Cardiac muscle cell (in vitro differentiated cells and primary cell): ENCODE results near the gene SRSF2. TPM values are rescaled to one million over a fixed set of nuclear protein-coding genes. Genes with fewer than 3 reads are reported as not detected.

Source experiments
- DNase-seq, 2 donors: peaks; one replicate each; pipeline versions ENCODE4 v3.0.0 to v3.0.0-alpha.2; 2010 to 2017; ENCODE audit warnings: low read depth in 1 of 2, low spot score in 1 of 2
- H3K27ac ChIP-seq: fragments of 200-600 bp; sonication (generic); 2 replicates; pipeline ENCODE4 v1.5.1; 2016
- H3K27me3 ChIP-seq: fragments of 200-600 bp; sonication (generic); 2 replicates; pipeline ENCODE4 v1.6.0; 2016; ENCODE audit warnings: control low read depth
- H3K36me3 ChIP-seq: fragments of 200-600 bp; sonication (generic); 2 replicates; pipeline ENCODE4 v1.5.1; 2016; ENCODE audit warnings: control low read depth
- H3K4me1 ChIP-seq: fragments of 200-600 bp; sonication (generic); 2 replicates; pipeline ENCODE4 v1.8.1; 2017; ENCODE audit warnings: low read depth, mild to moderate bottlenecking, mixed run types
- H3K4me3 ChIP-seq: fragments of 200-600 bp; sonication (generic); 2 replicates; pipeline ENCODE4 v1.5.1; 2016; ENCODE audit warnings: mild to moderate bottlenecking
- H3K9me3 ChIP-seq: fragments of 200-600 bp; sonication (generic); 2 replicates; pipeline ENCODE4 v1.5.1; 2017; ENCODE audit warnings: low read depth, mild to moderate bottlenecking, control low read depth
- CTCF ChIP-seq: IDR thresholded peaks from 2 replicates; pipeline ENCODE4 v1.5.1; 2012; ENCODE audit warnings: low read depth, mild to moderate bottlenecking, low read length
- polyA plus RNA-seq: library from polyadenylated mRNA; unstranded; fragments of >200 nt; fragmentation: Nextera tagmentation; extraction: Ambion mirVana; gene quantifications from 2 replicates; pipeline ENCODE4 v1.2.1, GENCODE V29; 2016
- total RNA-seq: library from RNA; depleted of rRNA; stranded (reverse); fragments of >200 nt; gene quantifications from 2 replicates; pipeline ENCODE4 v1.2.3, GENCODE V29; 2016

The SRSF2 gene
- total and polyA plus RNA-seq, 2 experiments from 2014 or later = 265 to 398 TPM

GRCh38 chr17:76685366-76685765 lies 51.8 kb downstream of the SRSF2 start:
- no peak overlapping the region for H3K27ac ChIP-seq
- peaks cover 25% of the 10 kb centered on the region for H3K4me1 ChIP-seq
- H3K4me3 ChIP-seq = no peak overlapping the region
- no peaks in the 10 kb centered on the region for H3K9me3 ChIP-seq
- no peak for DNase-seq
- no peaks in the 10 kb centered on the region for H3K27me3 ChIP-seq
- TF ChIP-seq CTCF = no peak
- H3K36me3 ChIP-seq = no peaks in the 10 kb centered on the region

- H3K36me3 ChIP-seq = no peaks in the 10 kb centered on the region
- no peak overlapping the region for H3K4me3 ChIP-seq
- H3K27me3 ChIP-seq = no peaks in the 10 kb centered on the region
- H3K4me1 ChIP-seq = peaks cover 22% of the 10 kb centered on the region
- no peak overlapping the region for H3K27ac ChIP-seq
- TF ChIP-seq CTCF = no peak
- no peaks in the 10 kb centered on the region for H3K9me3 ChIP-seq
- DNase-seq = no peak
Observed at GRCh38 chr17:76684756-76685155, 52.4 kb downstream of the SRSF2 start.

Other genes starting within 250 kb of the SRSF2 start
- 6.8 and 18.7 TPM in 2 replicates for gene RHBDF2, start 235.9 kb downstream of the SRSF2 start, total RNA-seq
- 8.7 and 9.5 TPM in 2 replicates for gene RHBDF2, start 235.9 kb downstream of the SRSF2 start, polyA plus RNA-seq
- 7.4 and 10.3 TPM in 2 replicates for gene CYGB, start 199.6 kb downstream of the SRSF2 start, total RNA-seq
- 3.5 and 11.9 TPM in 2 replicates for gene CYGB, start 199.6 kb downstream of the SRSF2 start, polyA plus RNA-seq
- gene PRCD, start 197.3 kb downstream of the SRSF2 start, total RNA-seq = 7.3 and 7.7 TPM in 2 replicates
- gene PRCD, start 197.3 kb downstream of the SRSF2 start, polyA plus RNA-seq = 13.3 and 14.4 TPM in 2 replicates
- gene ST6GALNAC2, start 151.5 kb downstream of the SRSF2 start, total RNA-seq = 0.11 and 1.0 TPM in 2 replicates
- gene ST6GALNAC2, start 151.5 kb downstream of the SRSF2 start, polyA plus RNA-seq = 0.27 and 0.88 TPM in 2 replicates
- gene ST6GALNAC1, start 93.6 kb downstream of the SRSF2 start, total RNA-seq = 0.99 TPM in 1 of 2 replicates, not detected in the other
- gene ST6GALNAC1, start 93.6 kb downstream of the SRSF2 start, polyA plus RNA-seq = not detected in 2 replicates
- 101 and 123 TPM in 2 replicates for gene MXRA7, start 26.4 kb downstream of the SRSF2 start, total RNA-seq
- gene MXRA7, start 26.4 kb downstream of the SRSF2 start, polyA plus RNA-seq = 164 and 178 TPM in 2 replicates
- gene JMJD6, start 10.7 kb downstream of the SRSF2 start, total RNA-seq = 23.5 and 25.1 TPM in 2 replicates
- 25.3 and 33.6 TPM in 2 replicates for gene JMJD6, start 10.7 kb downstream of the SRSF2 start, polyA plus RNA-seq
- gene METTL23, start 10.5 kb downstream of the SRSF2 start, total RNA-seq = 47.6 and 62.0 TPM in 2 replicates
- gene METTL23, start 10.5 kb downstream of the SRSF2 start, polyA plus RNA-seq = 77.9 and 83.0 TPM in 2 replicates
- gene MFSD11, start 788 bp upstream of the SRSF2 start, total RNA-seq = 45.8 and 69.2 TPM in 2 replicates
- 55.6 and 68.1 TPM in 2 replicates for gene MFSD11, start 788 bp upstream of the SRSF2 start, polyA plus RNA-seq
- 0.48 and 0.81 TPM in 2 replicates for gene MGAT5B, start 131.1 kb upstream of the SRSF2 start, total RNA-seq
- gene MGAT5B, start 131.1 kb upstream of the SRSF2 start, polyA plus RNA-seq = 0.86 and 0.94 TPM in 2 replicates